Measurements from ENCODE around the gene NUP37.
A peak's percentile ranks its signal among the peaks of the same experiment; 100 is the strongest.
"Not testable (repeated sequence)": the region's sequence is repeated elsewhere in the genome, so short reads cannot be mapped to it uniquely, and the experiment has no call there.

The NUP37 gene

GRCh38 chr12:102119674-102120563 is at the start of gene NUP37, which contains the start of gene PARPBP:
Gene NUP37, minus strand, starts transcription at chr12:102120114. Its CDS starts 1,596 bp downstream, at chr12:102118518.
Gene PARPBP, plus strand, starts transcription at chr12:102120183. Its CDS starts 3,706 bp downstream, at chr12:102123889.
- DNase-seq (ENCODE audit: low read depth in 2 of 2), result peak; percentile 76 to 80

- DNase-seq (ENCODE audit: low read depth in 2 of 2), result no peak
These were observed 48.1 kb upstream of the NUP37 start for GRCh38 chr12:102167821-102168604.

- no peak for DNase-seq (ENCODE audit: low read depth in 2 of 2)
These were observed 43.5 kb upstream of the NUP37 start for GRCh38 chr12:102163383-102163782.

GRCh38 chr12:102155206-102155605 is 35.3 kb upstream of the NUP37 start:
- DNase-seq (ENCODE audit: low read depth in 2 of 2), result not testable (repeated sequence)

- DNase-seq (ENCODE audit: low read depth in 2 of 2), result not testable (repeated sequence)
These were observed 27.2 kb upstream of the NUP37 start for GRCh38 chr12:102147062-102147587.

GRCh38 chr12:102144221-102144620 is 24.3 kb upstream of the NUP37 start:
- DNase-seq (ENCODE audit: low read depth in 2 of 2), result no peak

GRCh38 chr12:102142866-102143373 is 23.0 kb upstream of the NUP37 start:
- not testable (repeated sequence) for DNase-seq (ENCODE audit: low read depth in 2 of 2)

GRCh38 chr12:102137619-102138018 is 17.7 kb upstream of the NUP37 start:
- DNase-seq (ENCODE audit: low read depth in 2 of 2), result not testable (repeated sequence)

- DNase-seq (ENCODE audit: low read depth in 2 of 2), result not testable (repeated sequence)
These were observed 11.5 kb upstream of the NUP37 start for GRCh38 chr12:102131442-102131841.

GRCh38 chr12:102130720-102131119 is 10.8 kb upstream of the NUP37 start:
- not testable (repeated sequence) for DNase-seq (ENCODE audit: low read depth in 2 of 2)

- DNase-seq (ENCODE audit: low read depth in 2 of 2), result not testable (repeated sequence)
These were observed 1.4 kb upstream of the NUP37 start for GRCh38 chr12:102121328-102121727.

- DNase-seq (ENCODE audit: low read depth in 2 of 2), result no peak
These were observed 972 bp upstream of the NUP37 start for GRCh38 chr12:102120886-102121285.

GRCh38 chr12:102120564-102120873 is 605 bp upstream of the NUP37 start:
- DNase-seq (ENCODE audit: low read depth in 2 of 2), result no peak

- no peak for DNase-seq (ENCODE audit: low read depth in 2 of 2)
These were observed 1.0 kb downstream of the NUP37 start for GRCh38 chr12:102118874-102119273.

- DNase-seq (ENCODE audit: low read depth in 2 of 2), result no peak
These were observed 3.5 kb downstream of the NUP37 start for GRCh38 chr12:102116392-102116791.

GRCh38 chr12:102114212-102114611 is 5.7 kb downstream of the NUP37 start:
- no peak for DNase-seq (ENCODE audit: low read depth in 2 of 2)

- no peak for DNase-seq (ENCODE audit: low read depth in 2 of 2)
These were observed 9.1 kb downstream of the NUP37 start for GRCh38 chr12:102110782-102111181.

GRCh38 chr12:102107970-102108369 is 11.9 kb downstream of the NUP37 start:
- DNase-seq (ENCODE audit: low read depth in 2 of 2), result no peak

GRCh38 chr12:102106905-102107304 is 13.0 kb downstream of the NUP37 start:
- DNase-seq (ENCODE audit: low read depth in 2 of 2), result no peak

GRCh38 chr12:102096855-102097254 is 23.1 kb downstream of the NUP37 start:
- no peak for DNase-seq (ENCODE audit: low read depth in 2 of 2)

GRCh38 chr12:102095677-102096263 is 24.1 kb downstream of the NUP37 start:
- no peak for DNase-seq (ENCODE audit: low read depth in 2 of 2)

- no peak for DNase-seq (ENCODE audit: low read depth in 2 of 2)
These were observed 26.6 kb downstream of the NUP37 start for GRCh38 chr12:102093319-102093718.

All from stimulated activated CD8-positive, alpha-beta memory T cell treated with anti-CD3 and anti-CD28 coated beads, Interleukin-2, amount 100 ng/mL, for 1 hour (primary cell).